HCT116 (cell line): ENCODE measurements around the gene VPS37D. TPM values are rescaled to one million over a fixed set of nuclear protein-coding genes. Genes with fewer than 3 reads are reported as not detected.

Source experiments
- ATAC-seq: fragments of 200-7000 bp; cut with Tn5 transposase; 2 replicates; pipeline ENCODE4 v1.9.1; 2020; ENCODE audit warnings: mild to moderate bottlenecking, moderate library complexity
- BruUV-seq: library from RNA; stranded (reverse); fragments of 400-500 nt; replicated peaks from 2 replicates; lab custom pipeline; 2021; lab: Mats Ljungman, UMichigan
- CTCF ChIA-PET: fragments of 300-600 bp; sonication (Branson Sonifier 250); formaldehyde crosslinking; loops from one replicate; lab custom pipeline; 2021; ENCODE audit warnings: antibody characterized with exemption; lab: Charles Lee
- POLR2A ChIA-PET: fragments of 300-600, 350-600 bp; sonication (Branson Sonifier 250); formaldehyde crosslinking; loops from one replicate; lab custom pipeline; 2021; ENCODE audit warnings: antibody characterized with exemption; lab: Charles Lee
- RAD21 ChIA-PET, 2 experiments: fragments of 300-600 bp; sonication (Branson Sonifier 250); formaldehyde crosslinking; loops; one replicate each; lab custom pipeline; 2023; ENCODE audit warnings: low total read pairs in 2 of 2; ENCODE audit not compliant: uncharacterized antibody in 2 of 2, unreplicated experiment in 2 of 2, low non-redundant PET in 1 of 2; lab: Charles Lee
- DNase-seq: peaks from one replicate; pipeline ENCODE4 v3.0.0-alpha.2; 2010; ENCODE audit warnings: low read depth, low spot score
- H2AFZ ChIP-seq: fragments of 200-600 bp; shearing (Covaris generic), sonication (generic); 2 replicates; pipeline ENCODE4 v1.6.1; 2017; ENCODE audit warnings: low read depth, mixed run types, mixed read lengths, antibody characterized with exemption, low read length; ENCODE audit not compliant: poor library complexity, severe bottlenecking
- H3K27ac ChIP-seq: 2 replicates; pipeline ENCODE4 v1.5.1; 2012; ENCODE audit warnings: low read depth, low read length
- H3K27me3 ChIP-seq: fragments of 200-600 bp; sonication (generic); 2 replicates; pipeline ENCODE4 v1.6.1; 2016; ENCODE audit warnings: mixed run types, low read length, mixed read lengths; ENCODE audit not compliant: insufficient read depth
- H3K36me3 ChIP-seq, 2 experiments: fragments of 200-500 bp in 1 of 2; fragments of 200-600 bp in 1 of 2; sonication (Bioruptor generic) in 1 of 2; sonication (generic) in 1 of 2; 2 replicates each; pipeline versions ENCODE4 v1.5.1 to v1.6.1; 2014 to 2016; ENCODE audit warnings: low read length in 2 of 2, inconsistent platforms in 1 of 2, mixed read lengths in 1 of 2, mixed run types in 1 of 2; ENCODE audit not compliant: insufficient read depth in 2 of 2, control insufficient read depth in 1 of 2
- H3K4me1 ChIP-seq, 2 experiments: fragments of 200-600 bp in 1 of 2; sonication (generic) in 1 of 2; 2 replicates each; pipeline versions ENCODE4 v1.5.1 to v1.6.1; 2012 to 2017; ENCODE audit warnings: low read length in 2 of 2, inconsistent platforms in 1 of 2, mild to moderate bottlenecking in 1 of 2, mixed read lengths in 1 of 2, mixed run types in 1 of 2, moderate library complexity in 1 of 2; ENCODE audit not compliant: insufficient read depth in 2 of 2, control insufficient read depth in 1 of 2
- H3K4me2 ChIP-seq: fragments of 200-600 bp; sonication (generic); 2 replicates; pipeline ENCODE4 v1.6.1; 2017; ENCODE audit warnings: mixed run types, low read length, mixed read lengths
- H3K4me3 ChIP-seq, 2 experiments: fragments of 200-600 bp in 1 of 2; sonication (generic) in 1 of 2; replicated peaks in 1 of 2; 2 replicates each; pipeline ENCODE4 v1.5.1; 2011 to 2016; ENCODE audit warnings: low read length in 2 of 2, control low read depth in 1 of 2, low read depth in 1 of 2, mild to moderate bottlenecking in 1 of 2, mixed read lengths in 1 of 2, mixed run types in 1 of 2
- H3K79me2 ChIP-seq: fragments of 200-600 bp; sonication (generic); 2 replicates; pipeline ENCODE4 v1.6.1; 2017; ENCODE audit warnings: mild to moderate bottlenecking, mixed run types, low read length, moderate library complexity, mixed read lengths; ENCODE audit not compliant: insufficient read depth
- H3K9ac ChIP-seq: fragments of 200-600 bp; sonication (generic); 2 replicates; pipeline ENCODE4 v1.6.1; 2016; ENCODE audit warnings: low read length, mixed read lengths
- H3K9me2 ChIP-seq: fragments of 200-600 bp; sonication (generic), shearing (Covaris generic); 2 replicates; pipeline ENCODE4 v1.6.1; 2017; ENCODE audit warnings: mixed run types, mild to moderate bottlenecking, moderate library complexity; ENCODE audit not compliant: insufficient read depth
- H3K9me3 ChIP-seq, 2 experiments: fragments of 200-500 bp in 1 of 2; fragments of 200-600 bp in 1 of 2; sonication (Bioruptor generic) in 1 of 2; sonication (generic) in 1 of 2; 2 replicates each; pipeline ENCODE4 v1.6.1; 2014 to 2017; ENCODE audit warnings: low read length in 2 of 2, mixed read lengths in 2 of 2, inconsistent platforms in 1 of 2, low read depth in 1 of 2, mild to moderate bottlenecking in 1 of 2, mixed run types in 1 of 2, moderate library complexity in 1 of 2; ENCODE audit not compliant: control insufficient read depth in 1 of 2, insufficient read depth in 1 of 2
- H4K20me1 ChIP-seq: fragments of 200-600 bp; sonication (generic), shearing (Covaris generic); 2 replicates; pipeline ENCODE4 v1.6.1; 2017; ENCODE audit warnings: mixed run types, mild to moderate bottlenecking, moderate library complexity; ENCODE audit not compliant: insufficient read depth
- ATF3 ChIP-seq: IDR thresholded peaks from 2 replicates; pipeline ENCODE4 v1.6.1; 2012
- CBX3 ChIP-seq: IDR thresholded peaks from 2 replicates; pipeline ENCODE4 v1.6.1; 2012; ENCODE audit warnings: low read depth
- CEBPB ChIP-seq: IDR thresholded peaks from 2 replicates; pipeline ENCODE4 v1.6.1; 2012; ENCODE audit warnings: low read depth
- CTCF ChIP-seq, 3 experiments: fragments of 200-600 bp in 1 of 3; sonication (generic) in 1 of 3; IDR thresholded peaks in 2 of 3; conservative IDR thresholded peaks in 1 of 3; 2 replicates each; pipeline ENCODE4 v1.5.1; 2012 to 2017; ENCODE audit warnings: low read depth in 2 of 3, low read length in 2 of 3, antibody characterized with exemption in 1 of 3, borderline replicate concordance in 1 of 3, control low read depth in 1 of 3, mild to moderate bottlenecking in 1 of 3, mixed read lengths in 1 of 3, mixed run types in 1 of 3, moderate library complexity in 1 of 3; ENCODE audit not compliant: insufficient read depth in 1 of 3
- EGR1 ChIP-seq: IDR thresholded peaks from 2 replicates; pipeline ENCODE4 v1.6.1; 2012; ENCODE audit warnings: low read depth
- EZH2phosphoT487 ChIP-seq: fragments of 200-600 bp; IDR thresholded peaks from 2 replicates; pipeline ENCODE4 v1.6.1; 2018; ENCODE audit warnings: antibody characterized with exemption, borderline replicate concordance
- FOSL1 ChIP-seq: IDR thresholded peaks from 2 replicates; pipeline ENCODE4 v1.6.1; 2012; ENCODE audit warnings: low read depth
- JUND ChIP-seq: IDR thresholded peaks from 2 replicates; pipeline ENCODE4 v1.6.1; 2012
- MAX ChIP-seq: IDR thresholded peaks from 2 replicates; pipeline ENCODE4 v1.6.1; 2012
- POLR2AphosphoS5 ChIP-seq: IDR thresholded peaks from 2 replicates; pipeline ENCODE4 v1.6.1; 2011; ENCODE audit warnings: mild to moderate bottlenecking, low read depth, low read length, moderate library complexity
- RAD21 ChIP-seq: IDR thresholded peaks from 2 replicates; pipeline ENCODE4 v1.6.1; 2012; ENCODE audit warnings: low read depth, mild to moderate bottlenecking
- REST ChIP-seq: IDR thresholded peaks from 2 replicates; pipeline ENCODE4 v1.6.1; 2012; ENCODE audit warnings: low read depth
- SIN3A ChIP-seq: IDR thresholded peaks from 2 replicates; pipeline ENCODE4 v1.6.1; 2012; ENCODE audit warnings: low read depth
- SP1 ChIP-seq: IDR thresholded peaks from 2 replicates; pipeline ENCODE4 v1.6.1; 2012; ENCODE audit warnings: low read depth
- SRF ChIP-seq: IDR thresholded peaks from 2 replicates; pipeline ENCODE4 v1.6.1; 2012; ENCODE audit warnings: low read depth
- TCF7L2 ChIP-seq: IDR thresholded peaks from 2 replicates; pipeline ENCODE4 v1.7.0; 2011; ENCODE audit warnings: borderline replicate concordance, inconsistent platforms; ENCODE audit not compliant: insufficient read depth, insufficient read length; ENCODE audit errors: extremely low read depth
- YY1 ChIP-seq: IDR thresholded peaks from 2 replicates; pipeline ENCODE4 v1.6.1; 2011; ENCODE audit warnings: low read length, low read depth, moderate library complexity, mild to moderate bottlenecking; ENCODE audit not compliant: insufficient replicate concordance; ENCODE audit errors: extremely low read depth
- ZBTB33 ChIP-seq: IDR thresholded peaks from 2 replicates; pipeline ENCODE4 v1.6.1; 2011; ENCODE audit warnings: mild to moderate bottlenecking, low read length, moderate library complexity; ENCODE audit not compliant: insufficient replicate concordance; ENCODE audit errors: extremely low read depth
- ZFX ChIP-seq: fragments of 450-650 bp; IDR thresholded peaks from 2 replicates; pipeline ENCODE4 v1.6.1; 2017
- ZNF274 ChIP-seq: fragments of 200-500 bp; sonication (Bioruptor generic); IDR thresholded peaks from 2 replicates; pipeline ENCODE4 v1.6.1; 2014; ENCODE audit warnings: mild to moderate bottlenecking, low read depth, low read length, inconsistent platforms
- intact Hi-C: fragments of 100-400 bp; cut with micrococcal nuclease; formaldehyde crosslinking; loops from 2 replicates; pipeline ENCODE4 v1.10.0; 2022
- total RNA-seq: library from RNA; stranded (reverse); gene quantifications from one replicate; pipeline ENCODE4 v1.2.1, GENCODE V29; 2021; ENCODE audit not compliant: unreplicated experiment

The VPS37D gene
- total RNA-seq, 1 experiment from 2014 or later, result 9.5 TPM

GRCh38 chr7:73631558-73631957, 36.1 kb upstream of the VPS37D start:
- Histone ChIP-seq H2AFZ (no peak overlapping the region), H3K27ac (no peak overlapping the region), H3K4me3 (no peak overlapping the region), H3K4me1 (peaks cover 45 to 79% of the 10 kb centered on the region in 2 experiments), H3K9ac (no peak overlapping the region), H3K27me3 (no peaks in the 10 kb centered on the region), H4K20me1 (no peaks in the 10 kb centered on the region), H3K36me3 (no peaks in the 10 kb centered on the region), H3K9me3 (no peaks in the 10 kb centered on the region), H3K9me2 (no peaks in the 10 kb centered on the region), H3K79me2 (no peaks in the 10 kb centered on the region; the same call in 1 of the 2 replicates), H3K4me2 (peak overlapping the region; percentile 39; the same call in 1 of the 2 replicates)
- intact Hi-C loops, result no loop called here
- POLR2A ChIA-PET, result interaction anchor here (0.6 to 1.0 kb wide), 2 partner anchors 35 to 52 kb away, joined by 3 read pairs; partner anchors contain the start of genes BUD23 and DNAJC30
- RAD21 ChIA-PET, result no interaction called here
- no TSS peak for BruUV-seq
- ATAC-seq (no peak), DNase-seq (no peak)
- TF ChIP-seq CBX3 (no peak), SRF (no peak), MAX (no peak), ZBTB33 (no peak), CEBPB (no peak), EGR1 (no peak), REST (no peak), ATF3 (no peak), SP1 (no peak), CTCF (IDR thresholded peaks at IDR 0.05 in 2 of 3, conservative IDR thresholded peaks at IDR 0.05 in 1 of 3; ENCODE audit: borderline replicate concordance in 1 of 3, insufficient read depth in 1 of 3, low read depth in 2 of 3, low read length in 2 of 3) (no peak), TCF7L2 (no peak), RAD21 (no peak), YY1 (no peak), JUND (no peak), FOSL1 (no peak), ZNF274 (no peak), EZH2phosphoT487 (no peak), SIN3A (no peak), ZFX (no peak), POLR2AphosphoS5 (no peak)
- CTCF ChIA-PET, result interaction anchor here (1.0 kb wide), 1 partner anchor 94 kb away, joined by 3 read pairs; no protein-coding TSS in a partner anchor
